ENCODE results near the gene MAGEC1. TPM values are rescaled to one million over a fixed set of nuclear protein-coding genes. Genes with fewer than 3 reads are reported as not detected.
"Not testable (repeated sequence)": the region's sequence is repeated elsewhere in the genome, so short reads cannot be mapped to it uniquely, and the experiment has no call there.

Gene MAGEC1
- not detected in 2 replicates for total RNA-seq

GRCh38 chrX:141903400-141904155 is at the start of gene MAGEC1:
Gene MAGEC1 (plus strand): TSS chrX:141903894. CDS start chrX:141905073, 1,179 bp downstream.
- no peak within 1 kb of the TSS for H3K4me3 ChIP-seq (ENCODE audit: low read depth, low read length)
- TF ChIP-seq CTCF (IDR thresholded peaks at IDR 0.05; ENCODE audit: insufficient read depth, low read depth, low read length): no peak
- DNase-seq (ENCODE audit: low read depth): no peak

- H3K4me3 ChIP-seq (ENCODE audit: low read depth, low read length): no peak overlapping the region
- no peak for DNase-seq (ENCODE audit: low read depth)
- no peak for TF ChIP-seq CTCF (IDR thresholded peaks at IDR 0.05; ENCODE audit: insufficient read depth, low read depth, low read length)
These were observed 46.2 kb upstream of the MAGEC1 start for GRCh38 chrX:141857479-141857878.

GRCh38 chrX:141879616-141880015 is 24.1 kb upstream of the MAGEC1 start:
- no peak for DNase-seq (ENCODE audit: low read depth)
- no peak for TF ChIP-seq CTCF (IDR thresholded peaks at IDR 0.05; ENCODE audit: insufficient read depth, low read depth, low read length)
- no peak overlapping the region for H3K4me3 ChIP-seq (ENCODE audit: low read depth, low read length)

- DNase-seq (ENCODE audit: low read depth); H3K4me3 ChIP-seq (ENCODE audit: low read depth, low read length): not testable (repeated sequence)
These were observed 14.9 kb upstream of the MAGEC1 start for GRCh38 chrX:141888811-141889210.

- no peak for DNase-seq (ENCODE audit: low read depth)
These were observed 9.0 kb upstream of the MAGEC1 start for GRCh38 chrX:141894733-141895132.

GRCh38 chrX:141897690-141898089 is 6.0 kb upstream of the MAGEC1 start:
- DNase-seq (ENCODE audit: low read depth): no peak
- TF ChIP-seq CTCF (IDR thresholded peaks at IDR 0.05; ENCODE audit: insufficient read depth, low read depth, low read length): no peak
- H3K4me3 ChIP-seq (ENCODE audit: low read depth, low read length): no peak overlapping the region

More at GRCh38 chrX:141894733-141895132, 9.0 kb upstream of the MAGEC1 start:
- no peak overlapping the region for H3K4me3 ChIP-seq (ENCODE audit: low read depth, low read length)
- TF ChIP-seq CTCF (IDR thresholded peaks at IDR 0.05; ENCODE audit: insufficient read depth, low read depth, low read length): no peak

GRCh38 chrX:141902366-141902765 is 1.3 kb upstream of the MAGEC1 start:
- H3K4me3 ChIP-seq (ENCODE audit: low read depth, low read length): no peak overlapping the region
- DNase-seq (ENCODE audit: low read depth): no peak
- no peak for TF ChIP-seq CTCF (IDR thresholded peaks at IDR 0.05; ENCODE audit: insufficient read depth, low read depth, low read length)
